ENCODE data around the gene KIAA2012. TPM values are rescaled to one million over a fixed set of nuclear protein-coding genes. Genes with fewer than 3 reads are reported as not detected.

KIAA2012 gene
- total and polyA plus RNA-seq, 8 donors, result 0.04 to 0.09 TPM; not detected in 6

- intact Hi-C loops (cut with DNase I), result no loop called here
- peak in 1 of 6 donors; percentile 66 for DNase-seq
These were observed 31.3 kb downstream of the KIAA2012 start for GRCh38 chr2:202104286-202104870.

DNA sequence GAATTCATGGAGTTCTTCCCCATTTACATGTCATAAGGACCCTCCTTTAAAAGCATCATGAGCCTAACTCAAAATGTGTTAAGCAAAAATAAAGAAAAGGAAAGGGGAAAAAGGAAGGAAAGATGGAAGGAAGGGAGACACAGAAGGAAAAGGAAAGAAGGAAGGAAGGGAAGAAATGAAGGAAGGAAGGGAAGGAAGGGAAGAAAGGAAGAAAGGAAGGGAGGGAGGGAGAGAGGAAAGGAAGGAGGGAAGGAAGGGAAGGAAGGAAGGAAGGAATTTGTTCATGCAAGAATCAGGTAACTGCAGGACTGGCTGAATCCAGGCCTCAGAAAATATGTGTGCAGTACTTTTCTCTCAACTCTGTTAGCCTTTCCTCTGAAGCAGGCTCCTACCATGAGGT lies 32.0 kb downstream of the KIAA2012 start:
- Histone ChIP-seq H3K27ac (no peak overlapping the region), H3K4me1 (no peaks in the 10 kb centered on the region), H3K4me3 (no peak overlapping the region), H3K9me3 (no peaks in the 10 kb centered on the region), H3K27me3 (no peaks in the 10 kb centered on the region), H3K36me3 (no peaks in the 10 kb centered on the region)
- TF ChIP-seq CTCF (IDR thresholded peaks at IDR 0.05), result no peak
- ATAC-seq (no peak), DNase-seq (no peak), FAIRE-seq (no peak)
- intact Hi-C loops (cut with DNase I), result no loop called here

More at GRCh38 chr2:202104286-202104870, 31.3 kb downstream of the KIAA2012 start:
- Histone ChIP-seq H3K27ac (no peak overlapping the region), H3K36me3 (no peaks in the 10 kb centered on the region), H3K9me3 (no peaks in the 10 kb centered on the region), H3K4me1 (no peaks in the 10 kb centered on the region), H3K4me3 (no peak overlapping the region), H3K27me3 (no peaks in the 10 kb centered on the region)
- FAIRE-seq (no peak), ATAC-seq (peak in 2 of 4 donors; percentile 25 to 45)
- TF ChIP-seq CTCF (IDR thresholded peaks at IDR 0.05), result peak in 1 of 4 donors; percentile 18
- 23 to 37% methylated on average over 2 of the region's 2 CpGs for WGBS, 2 donors

GRCh38 chr2:202108345-202108744 lies 35.3 kb downstream of the KIAA2012 start:
- H3K27me3 ChIP-seq, result no peaks in the 10 kb centered on the region
- DNase-seq, result no peak
- H3K36me3 ChIP-seq, result no peaks in the 10 kb centered on the region
- ATAC-seq, result no peak
- no peaks in the 10 kb centered on the region for H3K4me1 ChIP-seq
- intact Hi-C loops (cut with DNase I), result no loop called here
- H3K9me3 ChIP-seq, result no peaks in the 10 kb centered on the region
- H3K4me3 ChIP-seq, result no peak overlapping the region
- no peak for TF ChIP-seq CTCF (IDR thresholded peaks at IDR 0.05)
- H3K27ac ChIP-seq, result no peak overlapping the region
- no peak for FAIRE-seq
- WGBS, 2 donors, result 79 to 91% methylated on average over 3 of the region's 3 CpGs

- H3K27me3 ChIP-seq, result no peaks in the 10 kb centered on the region
- WGBS, 2 donors, result 48 to 50% methylated on average over 6 of the region's 6 CpGs
- H3K27ac ChIP-seq, result no peak overlapping the region
- no peak for FAIRE-seq
- intact Hi-C loops (cut with DNase I), result no loop called here
- no peak for DNase-seq
- no peaks in the 10 kb centered on the region for H3K36me3 ChIP-seq
- no peaks in the 10 kb centered on the region for H3K9me3 ChIP-seq
- H3K4me3 ChIP-seq, result no peak overlapping the region
- TF ChIP-seq CTCF (IDR thresholded peaks at IDR 0.05), result no peak
- H3K4me1 ChIP-seq, result no peaks in the 10 kb centered on the region
- no peak for ATAC-seq
These were observed 36.2 kb downstream of the KIAA2012 start for GRCh38 chr2:202109139-202109736.

- Histone ChIP-seq H3K36me3 (no peaks in the 10 kb centered on the region), H3K4me3 (no peak overlapping the region), H3K27me3 (no peaks in the 10 kb centered on the region), H3K9me3 (no peaks in the 10 kb centered on the region), H3K27ac (no peak overlapping the region), H3K4me1 (no peaks in the 10 kb centered on the region)
- 45 to 47% methylated on average over 5 of the region's 5 CpGs for WGBS, 2 donors
- peak in 2 of 6 donors; percentile 10 to 13 for DNase-seq
- no peak for FAIRE-seq
- intact Hi-C loops (cut with DNase I), result no loop called here
- no peak for TF ChIP-seq CTCF (IDR thresholded peaks at IDR 0.05)
- peak in 2 of 4 donors; percentile 44 to 50 for ATAC-seq
These were observed 36.7 kb downstream of the KIAA2012 start for GRCh38 chr2:202109737-202110184.

Data from pancreas (tissue), 10 donors.